GM21717 (cell line): ENCODE results near the gene C1GALT1C1.
"Not testable (repeated sequence)": the region's sequence is repeated elsewhere in the genome, so short reads cannot be mapped to it uniquely, and the experiment has no call there.

Experiments
- ATAC-seq: cut with Tn5 transposase; IDR thresholded peaks from one replicate; pipeline ENCODE4 v1.9.1; 2021; ENCODE audit warnings: mild to moderate bottlenecking, moderate library complexity; ENCODE audit not compliant: unreplicated experiment

Gene C1GALT1C1

DNA sequence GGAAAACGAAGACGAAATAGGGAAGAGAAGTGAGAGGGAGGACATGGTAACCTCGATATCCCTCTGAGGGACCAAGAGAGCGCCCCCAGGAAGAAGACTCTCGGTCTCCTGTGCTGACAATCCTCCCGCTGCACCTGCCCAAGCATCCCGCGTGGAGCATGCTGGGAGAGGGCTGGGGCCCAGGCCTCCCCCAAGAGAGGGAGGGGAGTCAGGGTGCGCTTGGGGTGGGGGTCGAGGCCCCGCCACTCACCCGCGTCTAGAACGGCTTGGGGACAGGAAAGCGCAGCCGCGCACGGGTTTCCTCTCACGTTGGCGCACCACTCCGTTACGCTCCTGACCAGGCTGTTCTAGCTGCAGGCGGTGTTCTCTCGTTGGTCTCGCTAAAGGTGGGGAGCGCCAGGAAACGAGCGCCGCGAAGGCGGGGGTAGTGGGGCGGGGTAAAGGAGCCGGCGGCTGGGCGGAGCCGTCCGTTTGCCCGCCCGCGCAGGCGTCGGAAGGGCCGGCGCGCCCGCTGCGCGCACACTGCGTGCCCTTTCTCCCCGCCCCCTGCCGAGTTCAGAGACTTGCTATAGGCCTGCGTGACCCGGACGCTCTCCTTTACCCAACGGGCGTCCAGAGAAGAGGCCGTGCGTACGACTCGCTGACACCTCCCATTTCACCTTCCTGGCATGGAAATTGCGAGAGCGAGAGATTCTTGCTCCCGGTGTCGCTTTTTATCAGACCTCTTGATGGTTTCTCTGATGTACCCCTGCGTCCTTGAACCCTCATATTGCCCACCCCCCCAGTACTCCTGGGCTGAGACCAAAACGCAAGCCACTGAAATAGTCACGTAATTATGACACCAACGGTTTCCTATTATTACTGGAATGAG, at the start of gene C1GALT1C1:
Gene C1GALT1C1 (minus strand): TSS at position 388 of the 871 bp plus-strand sequence. CDS start 2,888 bp downstream, outside the sequence.
- peak; percentile 95 for ATAC-seq

DNA sequence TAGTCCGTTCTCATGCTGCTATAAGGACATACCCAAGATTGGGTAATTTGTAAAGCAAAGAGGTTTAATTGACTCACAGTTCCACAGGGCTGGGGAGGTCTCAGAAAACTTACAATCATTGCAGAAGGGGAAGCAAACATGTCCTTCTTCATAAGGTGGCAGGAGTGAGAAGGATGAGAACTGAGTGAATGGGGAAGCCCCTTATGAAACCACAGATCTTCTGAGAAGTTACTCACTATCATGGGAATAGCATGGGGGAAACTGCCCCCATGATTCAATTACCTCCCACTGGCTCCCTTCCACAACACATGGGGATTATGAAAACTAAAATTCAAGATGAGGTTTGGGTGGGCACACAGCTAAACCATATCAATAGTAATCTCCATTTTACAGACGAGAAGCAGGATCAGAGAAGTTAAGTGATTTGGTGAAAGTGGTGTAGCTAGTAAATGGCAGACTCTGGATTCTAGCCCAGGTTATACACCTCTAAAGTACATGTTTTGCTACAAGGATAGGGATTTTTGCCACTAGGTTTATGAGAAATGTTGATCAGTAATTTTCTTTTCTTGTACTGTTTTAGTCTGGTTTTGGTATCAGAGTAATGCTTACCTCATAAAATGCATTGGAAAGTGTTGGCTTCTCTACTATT, 47.3 kb upstream of the C1GALT1C1 start:
- no peak for ATAC-seq

DNA sequence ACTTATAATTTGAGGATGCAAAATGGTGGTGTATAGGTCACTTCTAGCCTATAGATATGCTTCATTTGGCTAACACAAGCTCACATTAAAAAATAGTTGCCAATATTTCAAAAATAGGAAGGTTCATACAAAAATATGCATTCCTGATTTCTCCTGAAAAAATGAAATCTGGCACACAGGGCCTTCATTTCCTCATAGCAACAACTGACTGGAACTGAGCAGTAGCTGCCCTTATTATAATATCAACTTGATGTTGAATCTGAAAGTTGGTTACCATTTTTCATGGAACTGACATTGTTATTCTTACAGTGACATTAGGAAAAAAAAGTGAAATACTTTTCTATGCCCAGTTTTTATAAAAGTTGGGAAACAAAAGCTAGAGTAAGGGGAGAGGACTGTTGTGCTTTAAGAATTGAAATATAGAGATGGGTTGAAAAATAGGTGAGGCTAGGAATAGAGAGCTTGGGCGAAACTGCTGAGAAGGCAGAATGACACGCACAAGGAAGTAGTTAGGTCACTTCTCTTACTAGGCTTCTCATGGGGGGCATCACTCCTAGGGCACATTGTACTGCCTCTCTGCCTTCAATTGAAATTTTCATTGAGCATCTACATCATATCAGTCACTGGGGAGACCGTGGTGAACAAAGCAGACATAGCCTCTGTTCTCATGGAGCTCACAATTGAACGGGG, 43.1 kb upstream of the C1GALT1C1 start:
- ATAC-seq = no peak

DNA sequence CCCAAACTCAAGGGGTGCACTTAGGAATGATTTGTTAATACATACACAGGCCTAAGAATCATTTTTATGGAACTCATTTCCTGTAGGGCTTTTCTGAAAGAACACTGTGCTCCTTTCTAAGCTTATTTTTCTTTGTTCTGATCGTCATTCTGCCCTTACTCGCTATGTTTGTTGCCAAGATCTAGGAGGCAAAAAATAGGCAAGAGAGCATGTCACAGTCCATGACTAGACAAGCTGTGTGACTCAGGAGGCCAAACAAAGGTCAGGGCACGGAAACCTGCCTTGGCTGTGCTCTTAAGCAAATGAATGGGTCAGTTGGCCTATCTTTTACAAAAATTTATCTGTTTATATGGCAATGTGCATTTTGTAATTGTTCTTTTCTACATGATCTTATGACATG, 42.5 kb upstream of the C1GALT1C1 start:
- no peak for ATAC-seq

DNA sequence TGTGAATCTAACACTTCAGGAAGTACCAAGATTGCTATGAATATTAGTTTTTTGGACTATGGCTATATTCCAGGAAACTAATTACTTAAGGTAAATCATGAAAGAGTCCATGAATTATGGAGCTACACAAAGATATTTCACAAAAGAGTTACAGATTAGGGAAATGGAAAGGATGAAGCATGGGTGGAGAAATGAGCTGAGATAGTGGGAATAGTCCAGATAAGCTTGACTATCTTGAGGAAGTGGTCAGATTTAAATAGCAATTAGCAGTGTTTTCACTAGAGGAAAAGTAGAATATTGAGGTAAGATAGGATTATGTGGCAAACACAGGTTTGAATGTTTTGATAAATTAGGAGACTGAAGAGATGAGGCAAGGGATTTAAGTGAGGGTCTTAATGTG, 42.1 kb upstream of the C1GALT1C1 start:
- no peak for ATAC-seq

DNA sequence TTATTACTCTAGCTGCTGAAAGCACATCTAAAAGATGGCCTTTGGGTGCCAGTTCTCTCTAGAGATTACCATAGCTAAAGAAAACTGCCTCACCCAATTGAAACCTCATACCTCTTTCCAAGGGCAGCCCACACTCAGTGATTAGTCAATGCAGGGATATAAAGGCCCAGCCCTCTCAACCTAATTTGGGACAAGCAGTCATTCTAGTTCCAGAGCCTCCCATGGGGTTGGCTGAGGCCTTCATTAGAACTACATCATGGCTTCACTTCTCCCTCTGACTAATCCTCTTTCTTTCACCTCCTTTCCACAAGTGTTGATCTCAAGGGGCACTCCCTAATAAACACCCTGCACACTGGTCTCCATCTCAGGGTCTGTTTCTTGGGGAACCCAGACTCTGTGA, 38.5 kb upstream of the C1GALT1C1 start:
- ATAC-seq = no peak

DNA sequence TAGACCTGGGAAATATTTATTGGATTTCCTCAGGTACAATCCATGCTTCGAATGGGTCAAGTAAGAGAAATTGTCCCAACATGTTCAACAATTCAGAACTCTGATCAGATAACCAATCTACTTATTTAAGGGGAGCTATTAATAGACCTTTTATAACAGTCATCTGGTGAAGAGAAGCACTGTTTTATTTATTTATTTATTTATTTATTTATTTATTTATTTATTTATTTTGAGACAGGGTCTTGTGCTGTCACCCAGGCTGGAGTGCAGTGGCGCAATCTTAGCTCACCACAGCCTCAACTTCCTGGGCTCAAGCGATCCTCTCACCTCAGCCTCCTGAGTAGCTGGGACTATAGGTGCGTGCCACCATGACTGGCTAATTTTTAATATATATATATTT, 34.7 kb upstream of the C1GALT1C1 start:
- not testable (repeated sequence) for ATAC-seq

DNA sequence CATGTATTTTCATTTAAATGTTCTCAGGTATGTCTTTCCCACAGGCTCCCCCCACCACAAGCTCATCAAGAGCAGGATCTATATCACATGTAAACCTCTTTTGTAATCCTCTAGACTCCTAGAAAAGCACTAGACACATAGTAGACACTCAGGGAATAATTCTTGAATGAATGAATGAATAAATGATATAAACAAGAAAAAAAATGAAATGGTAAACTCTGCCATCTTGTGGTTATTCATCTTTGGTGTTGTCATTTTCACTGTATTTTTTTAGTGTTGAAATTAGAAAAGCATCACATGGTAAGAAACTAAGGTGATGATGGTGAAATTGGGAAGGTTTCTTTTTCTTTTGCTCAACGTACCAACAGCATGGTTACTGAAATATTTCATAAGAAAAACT, 34.2 kb upstream of the C1GALT1C1 start:
- ATAC-seq = no peak

DNA sequence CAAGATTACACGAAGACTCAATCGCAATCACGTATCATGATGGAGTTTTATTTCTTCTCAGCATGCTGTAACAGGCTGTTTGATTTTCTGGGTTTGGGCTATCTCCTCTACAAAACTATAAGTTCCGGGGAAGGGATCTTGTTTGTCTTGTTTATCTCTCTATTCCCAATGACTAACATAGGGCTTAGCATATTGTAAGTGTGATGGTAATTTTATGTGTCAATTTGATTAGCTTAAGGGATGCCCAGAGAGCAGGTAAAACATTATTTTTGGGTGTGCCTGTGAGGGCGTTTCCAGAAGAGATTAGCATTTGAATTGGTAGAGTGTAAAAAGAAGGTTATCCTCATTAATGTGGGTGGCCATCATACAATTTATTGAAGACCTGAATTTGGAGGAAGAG, 32.8 kb upstream of the C1GALT1C1 start:
- ATAC-seq = no peak

DNA sequence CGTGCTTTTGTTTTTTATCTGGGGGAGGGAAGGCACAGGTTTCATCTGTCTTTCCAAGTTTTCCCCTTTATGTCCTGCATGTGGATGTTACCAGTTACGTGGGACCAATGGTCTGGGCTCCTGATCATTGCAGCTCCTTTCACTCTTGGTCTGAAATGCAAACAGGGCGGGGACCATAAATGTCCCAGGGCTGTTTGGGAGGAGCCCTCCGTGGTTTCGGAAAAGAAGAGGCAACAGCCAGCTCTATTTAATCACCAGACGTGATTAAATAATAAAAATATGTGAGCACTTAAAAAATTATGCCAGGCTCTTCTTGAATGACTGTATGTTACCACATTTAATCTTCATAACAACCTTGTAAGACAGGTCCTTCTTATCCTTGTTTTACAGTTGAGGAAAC, 30.8 kb upstream of the C1GALT1C1 start:
- no peak for ATAC-seq

DNA sequence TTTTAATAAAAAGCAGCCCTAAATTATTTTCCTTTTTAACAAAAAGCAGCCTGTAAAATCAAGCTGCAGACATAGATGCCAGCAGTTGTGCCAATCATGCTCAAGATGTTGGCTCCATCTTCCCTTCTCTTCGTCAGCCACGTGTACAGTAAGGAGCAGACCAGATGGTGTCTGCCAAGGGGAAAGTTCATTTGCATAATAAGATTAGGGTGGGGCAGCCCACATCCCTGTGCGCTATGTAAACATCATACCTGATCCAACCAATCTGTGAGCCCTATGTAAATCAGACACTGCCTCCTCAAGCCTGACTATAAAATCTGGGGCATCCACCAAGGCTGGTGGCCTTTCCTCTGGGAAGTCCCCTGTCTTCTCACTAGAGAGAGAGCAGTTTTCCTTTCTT, 23.1 kb upstream of the C1GALT1C1 start:
- no peak for ATAC-seq

DNA sequence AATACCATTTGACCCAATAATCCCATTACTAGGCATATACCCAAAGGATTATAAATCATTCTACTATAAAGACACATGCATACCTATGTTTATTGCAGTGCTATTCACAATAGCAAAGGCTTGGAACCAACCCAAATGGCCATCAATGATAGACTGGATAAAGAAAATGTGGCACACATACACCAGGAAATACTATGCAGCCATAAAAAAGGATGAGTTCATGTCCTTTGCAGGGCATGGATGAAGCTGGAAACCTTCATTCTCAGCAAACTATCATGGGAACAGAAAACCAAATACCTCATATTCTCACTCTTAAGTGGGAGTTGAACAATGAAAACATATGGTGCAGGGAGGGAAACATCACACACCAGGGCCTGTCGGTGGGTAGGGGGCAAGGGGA, 22.4 kb upstream of the C1GALT1C1 start:
- ATAC-seq = not testable (repeated sequence)

DNA sequence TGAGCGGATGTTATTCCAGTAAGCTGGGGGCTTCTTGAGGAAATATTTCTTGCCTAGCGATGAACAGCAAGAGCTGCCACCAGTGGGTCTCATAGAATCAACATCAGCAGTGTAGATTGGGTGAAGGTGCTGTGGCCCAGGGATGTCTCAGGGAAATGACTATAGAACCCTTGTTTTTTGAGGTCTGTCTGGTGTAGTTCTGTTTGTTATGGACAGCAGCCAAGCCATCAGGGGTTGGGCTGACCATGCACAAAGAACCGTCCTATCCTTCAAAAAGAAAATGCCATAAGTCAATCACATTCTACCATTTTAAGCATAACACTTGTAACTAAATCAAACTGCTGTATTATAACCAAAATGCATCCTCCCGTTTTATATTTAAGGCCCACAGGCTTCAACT, 17.3 kb upstream of the C1GALT1C1 start:
- ATAC-seq = no peak

DNA sequence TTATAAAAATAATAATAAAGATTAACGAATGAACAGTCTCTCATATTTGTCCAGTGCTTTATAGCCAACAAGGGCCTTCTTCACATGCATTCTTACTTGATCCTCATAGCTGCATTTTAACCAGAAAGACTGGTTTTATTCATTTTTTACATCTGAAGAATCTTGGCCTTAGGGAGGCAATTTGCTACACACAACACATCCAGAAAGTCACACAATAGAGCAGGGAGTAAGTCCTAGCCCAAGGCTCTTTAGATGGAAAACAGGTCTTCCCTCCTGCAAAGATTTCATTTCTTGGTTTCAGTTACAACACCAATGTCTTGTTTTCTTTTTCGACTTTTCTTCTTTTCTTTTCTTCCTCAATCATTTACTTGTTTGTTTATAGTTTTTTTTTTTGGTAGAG, 13.0 kb upstream of the C1GALT1C1 start:
- ATAC-seq = no peak

DNA sequence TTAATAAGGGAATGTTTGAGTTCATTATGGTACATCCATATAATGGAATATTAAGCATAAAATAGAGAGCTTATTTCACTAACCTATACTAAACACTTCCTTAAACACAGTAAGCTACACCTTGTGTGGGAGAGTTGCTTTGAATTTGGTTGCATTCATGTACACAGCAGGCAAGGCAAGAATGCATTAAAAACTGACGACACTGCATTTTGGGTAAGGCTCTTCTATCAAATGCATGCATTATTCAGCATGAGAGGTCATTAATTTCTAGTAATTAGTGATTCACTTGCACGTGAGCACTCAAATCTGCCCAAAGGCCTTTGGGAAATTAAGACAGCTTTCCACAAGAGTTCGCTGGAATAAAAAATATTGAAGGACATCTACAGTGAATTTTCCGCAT, 8.8 kb upstream of the C1GALT1C1 start:
- no peak for ATAC-seq

DNA sequence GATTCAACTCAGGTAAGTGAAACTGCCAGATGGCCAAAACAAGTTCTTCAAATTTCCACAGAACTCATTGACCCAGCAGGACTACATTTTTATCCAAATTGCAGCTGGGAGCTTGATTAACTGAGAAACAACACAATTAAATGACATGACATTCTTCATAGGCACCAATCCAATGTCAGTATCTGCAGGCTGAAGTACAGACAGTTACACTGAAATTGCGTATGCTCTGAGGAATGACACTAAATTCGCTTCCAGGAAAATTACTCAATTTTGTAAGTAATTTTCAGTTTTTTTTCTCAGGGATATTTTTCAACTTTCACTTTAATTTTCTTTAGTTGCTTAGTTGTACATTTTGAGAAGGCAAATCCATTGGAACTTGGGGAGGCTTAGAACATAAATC, 4.5 kb downstream of the C1GALT1C1 start:
- ATAC-seq = no peak

DNA sequence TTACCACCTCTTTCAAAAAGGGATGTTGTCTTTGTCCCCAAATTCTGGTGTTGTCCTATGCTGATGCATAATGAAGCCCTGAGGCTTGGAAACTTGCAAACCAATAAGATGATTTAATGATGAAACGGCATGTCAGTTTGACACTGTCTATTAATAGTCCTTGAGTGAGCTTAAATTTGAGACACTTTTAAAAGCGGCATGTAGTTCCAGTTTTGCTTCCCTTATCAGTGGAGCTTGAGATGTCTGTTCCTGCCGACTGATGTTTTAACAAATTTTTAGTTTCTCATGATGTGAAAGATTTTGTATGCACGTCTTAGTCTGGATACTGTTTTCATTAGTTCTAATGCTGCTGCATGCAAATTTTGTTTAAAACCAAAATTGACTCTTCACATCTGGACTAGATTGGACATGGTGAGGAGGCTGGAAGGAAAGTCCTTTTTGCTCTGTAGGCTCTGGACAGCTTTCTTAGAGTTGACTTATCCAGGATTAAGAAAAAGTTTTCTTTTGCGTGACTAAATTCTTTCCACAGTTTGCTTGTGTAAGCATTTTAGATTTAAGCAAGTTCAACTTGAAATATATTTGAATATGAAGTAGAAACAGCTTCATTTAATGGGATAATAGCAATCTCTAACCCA, 11.7 kb downstream of the C1GALT1C1 start:
- ATAC-seq = no peak

DNA sequence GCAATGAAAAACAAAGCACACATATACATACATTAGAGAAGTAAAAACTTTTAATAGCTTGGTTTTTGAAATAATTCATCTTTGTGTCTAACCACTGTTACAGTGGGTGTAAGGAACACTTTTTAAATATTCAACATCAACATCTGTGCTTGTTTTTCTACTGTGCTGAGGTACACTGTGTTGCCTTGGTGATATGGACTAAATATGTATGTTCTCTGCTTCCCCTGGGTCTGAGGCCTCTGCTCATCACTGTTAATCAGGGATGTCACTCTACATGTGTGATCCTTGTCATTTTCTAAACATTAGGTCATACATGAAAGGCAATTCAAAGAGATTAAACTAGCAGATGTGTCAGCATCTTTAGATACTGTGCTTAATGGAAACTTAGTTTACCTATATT, 15.0 kb downstream of the C1GALT1C1 start:
- no peak for ATAC-seq

DNA sequence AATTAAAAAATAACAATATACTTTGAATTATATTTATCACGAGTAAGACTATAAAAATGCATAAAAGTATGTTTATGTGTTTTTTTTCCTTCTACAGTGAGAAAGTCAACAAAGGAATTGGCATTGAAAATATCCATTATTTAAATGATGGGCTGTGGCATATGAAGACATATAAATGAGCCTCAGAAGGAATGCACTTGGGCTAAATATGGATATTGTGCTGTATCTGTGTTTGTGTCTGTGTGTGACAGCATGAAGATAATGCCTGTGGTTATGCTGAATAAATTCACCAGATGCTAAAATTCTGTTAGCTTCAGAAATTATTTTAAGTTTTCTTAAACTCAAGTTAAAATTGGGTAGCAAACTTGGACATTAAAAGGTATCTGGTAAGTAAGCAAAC, 17.8 kb downstream of the C1GALT1C1 start:
- ATAC-seq = no peak

DNA sequence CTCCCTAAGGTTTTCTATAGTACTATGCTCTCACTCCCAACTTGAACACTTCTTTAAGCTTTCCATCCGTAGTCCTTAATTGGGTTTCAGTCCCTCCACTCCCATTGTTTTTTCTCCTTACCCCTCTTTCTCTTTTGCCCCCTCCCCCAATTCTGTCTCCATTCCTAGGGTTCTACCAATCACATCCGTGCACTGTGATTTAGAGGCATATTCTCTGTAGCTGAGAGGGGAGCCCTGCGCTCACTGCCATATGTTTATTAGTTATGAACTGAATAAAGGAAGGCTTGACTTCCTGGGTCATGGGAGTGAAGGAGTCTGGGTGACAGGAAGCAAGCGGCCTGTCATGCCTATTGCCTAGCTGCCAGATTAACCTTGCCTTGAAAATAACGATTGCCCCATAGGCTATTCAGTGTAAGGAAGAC, 25.5 kb downstream of the C1GALT1C1 start:
- peak; percentile 47 for ATAC-seq

DNA sequence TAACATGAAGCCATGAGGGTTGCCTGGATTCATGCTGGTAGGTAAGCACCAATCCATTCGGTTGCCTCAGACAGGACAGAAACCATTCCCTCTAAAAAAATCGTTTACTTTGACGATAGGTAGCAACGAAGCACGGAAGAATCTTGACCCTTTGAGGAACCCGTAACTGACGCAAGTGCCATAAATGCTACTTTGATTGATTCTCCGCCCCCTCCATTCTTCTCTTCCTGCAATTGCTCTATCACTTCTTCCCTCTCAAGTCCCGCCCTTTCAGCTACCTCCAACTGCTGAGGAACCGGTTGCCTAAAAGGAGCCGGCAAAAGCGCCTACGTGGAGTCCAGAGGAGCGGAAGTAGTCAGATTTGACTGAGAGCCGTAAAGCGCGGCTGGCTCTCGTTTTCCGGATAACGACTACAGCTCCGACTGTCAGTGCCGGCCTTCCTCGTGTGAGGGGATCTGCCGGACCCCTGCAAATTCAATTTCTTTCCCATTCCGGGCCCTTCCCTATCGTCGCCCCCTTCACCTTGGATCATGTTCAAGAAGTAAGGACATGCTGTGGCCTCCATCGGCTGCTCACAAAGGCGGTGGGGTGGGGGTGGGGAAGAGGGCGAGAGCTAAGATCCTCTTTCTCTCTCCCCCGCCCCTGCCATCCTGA, 26.0 kb downstream of the C1GALT1C1 start, which contains the start of gene MCTS1:
Gene MCTS1 (plus strand): TSS at position 395 of the 654 bp plus-strand sequence. CDS start 136 bp downstream, at position 531.
- peak; percentile 94 for ATAC-seq
